ENCODE measurements around the gene EIF5B.

The EIF5B gene

DNA sequence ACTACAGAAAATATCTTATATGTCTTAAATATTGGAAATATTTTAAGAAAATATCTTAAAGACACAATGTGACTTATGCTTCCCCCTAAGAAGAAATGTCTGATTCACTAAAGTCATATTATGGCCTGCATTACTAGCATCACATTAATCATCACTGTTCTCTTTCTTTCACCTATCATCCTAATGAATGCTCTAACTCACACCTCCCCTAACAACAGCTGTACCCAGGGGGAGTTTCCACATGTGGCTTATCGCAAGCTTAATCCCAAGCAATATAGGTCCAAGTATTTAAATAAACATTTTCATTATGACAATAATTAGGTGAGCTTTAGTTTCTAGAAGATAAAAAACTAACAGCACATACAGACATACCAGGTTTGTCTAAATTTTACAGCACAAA, 113.0 kb downstream of the EIF5B start:
- TF ChIP-seq ZBTB7A (IDR thresholded peaks at IDR 0.05; ENCODE audit: low read depth) (no peak), YY1 (IDR thresholded peaks at IDR 0.05; ENCODE audit: low read depth) (no peak), CREB1 (IDR thresholded peaks at IDR 0.05; ENCODE audit: low read depth) (no peak), NFIC (IDR thresholded peaks at IDR 0.05) (no peak), EGR1 (IDR thresholded peaks at IDR 0.05) (no peak), EP300 (IDR thresholded peaks at IDR 0.05; ENCODE audit: borderline replicate concordance) (no peak), RAD21 (IDR thresholded peaks at IDR 0.05; ENCODE audit: low read depth) (no peak), TCF12 (IDR thresholded peaks at IDR 0.05; ENCODE audit: low read depth) (no peak), FOXM1 (IDR thresholded peaks at IDR 0.05; ENCODE audit: borderline replicate concordance, low read depth) (no peak), CEBPB (IDR thresholded peaks at IDR 0.05) (no peak), TEAD4 (IDR thresholded peaks at IDR 0.05) (no peak), TAF1 (IDR thresholded peaks at IDR 0.05; ENCODE audit: low read depth) (no peak)
- TF ChIP-seq, protein P1, sequence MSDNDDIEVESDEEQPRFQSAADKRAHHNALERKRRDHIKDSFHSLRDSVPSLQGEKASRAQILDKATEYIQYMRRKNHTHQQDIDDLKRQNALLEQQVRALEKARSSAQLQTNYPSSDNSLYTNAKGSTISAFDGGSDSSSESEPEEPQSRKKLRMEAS (IDR thresholded peaks at IDR 0.05) = no peak
- TF ChIP-seq, protein P2, sequence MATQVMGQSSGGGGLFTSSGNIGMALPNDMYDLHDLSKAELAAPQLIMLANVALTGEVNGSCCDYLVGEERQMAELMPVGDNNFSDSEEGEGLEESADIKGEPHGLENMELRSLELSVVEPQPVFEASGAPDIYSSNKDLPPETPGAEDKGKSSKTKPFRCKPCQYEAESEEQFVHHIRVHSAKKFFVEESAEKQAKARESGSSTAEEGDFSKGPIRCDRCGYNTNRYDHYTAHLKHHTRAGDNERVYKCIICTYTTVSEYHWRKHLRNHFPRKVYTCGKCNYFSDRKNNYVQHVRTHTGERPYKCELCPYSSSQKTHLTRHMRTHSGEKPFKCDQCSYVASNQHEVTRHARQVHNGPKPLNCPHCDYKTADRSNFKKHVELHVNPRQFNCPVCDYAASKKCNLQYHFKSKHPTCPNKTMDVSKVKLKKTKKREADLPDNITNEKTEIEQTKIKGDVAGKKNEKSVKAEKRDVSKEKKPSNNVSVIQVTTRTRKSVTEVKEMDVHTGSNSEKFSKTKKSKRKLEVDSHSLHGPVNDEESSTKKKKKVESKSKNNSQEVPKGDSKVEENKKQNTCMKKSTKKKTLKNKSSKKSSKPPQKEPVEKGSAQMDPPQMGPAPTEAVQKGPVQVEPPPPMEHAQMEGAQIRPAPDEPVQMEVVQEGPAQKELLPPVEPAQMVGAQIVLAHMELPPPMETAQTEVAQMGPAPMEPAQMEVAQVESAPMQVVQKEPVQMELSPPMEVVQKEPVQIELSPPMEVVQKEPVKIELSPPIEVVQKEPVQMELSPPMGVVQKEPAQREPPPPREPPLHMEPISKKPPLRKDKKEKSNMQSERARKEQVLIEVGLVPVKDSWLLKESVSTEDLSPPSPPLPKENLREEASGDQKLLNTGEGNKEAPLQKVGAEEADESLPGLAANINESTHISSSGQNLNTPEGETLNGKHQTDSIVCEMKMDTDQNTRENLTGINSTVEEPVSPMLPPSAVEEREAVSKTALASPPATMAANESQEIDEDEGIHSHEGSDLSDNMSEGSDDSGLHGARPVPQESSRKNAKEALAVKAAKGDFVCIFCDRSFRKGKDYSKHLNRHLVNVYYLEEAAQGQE (IDR thresholded peaks at IDR 0.05; ENCODE audit: low read depth) = no peak
- TF ChIP-seq, protein P3, sequence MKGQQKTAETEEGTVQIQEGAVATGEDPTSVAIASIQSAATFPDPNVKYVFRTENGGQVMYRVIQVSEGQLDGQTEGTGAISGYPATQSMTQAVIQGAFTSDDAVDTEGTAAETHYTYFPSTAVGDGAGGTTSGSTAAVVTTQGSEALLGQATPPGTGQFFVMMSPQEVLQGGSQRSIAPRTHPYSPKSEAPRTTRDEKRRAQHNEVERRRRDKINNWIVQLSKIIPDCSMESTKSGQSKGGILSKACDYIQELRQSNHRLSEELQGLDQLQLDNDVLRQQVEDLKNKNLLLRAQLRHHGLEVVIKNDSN (IDR thresholded peaks at IDR 0.05) = no peak

Data from Ishikawa (cell line).